ENCODE results near the gene NR1H3. TPM values are rescaled to one million over a fixed set of nuclear protein-coding genes. Genes with fewer than 3 reads are reported as not detected.

Gene NR1H3
- total RNA-seq, 1 donor from 2014 or later, result 61.2 TPM

DNA sequence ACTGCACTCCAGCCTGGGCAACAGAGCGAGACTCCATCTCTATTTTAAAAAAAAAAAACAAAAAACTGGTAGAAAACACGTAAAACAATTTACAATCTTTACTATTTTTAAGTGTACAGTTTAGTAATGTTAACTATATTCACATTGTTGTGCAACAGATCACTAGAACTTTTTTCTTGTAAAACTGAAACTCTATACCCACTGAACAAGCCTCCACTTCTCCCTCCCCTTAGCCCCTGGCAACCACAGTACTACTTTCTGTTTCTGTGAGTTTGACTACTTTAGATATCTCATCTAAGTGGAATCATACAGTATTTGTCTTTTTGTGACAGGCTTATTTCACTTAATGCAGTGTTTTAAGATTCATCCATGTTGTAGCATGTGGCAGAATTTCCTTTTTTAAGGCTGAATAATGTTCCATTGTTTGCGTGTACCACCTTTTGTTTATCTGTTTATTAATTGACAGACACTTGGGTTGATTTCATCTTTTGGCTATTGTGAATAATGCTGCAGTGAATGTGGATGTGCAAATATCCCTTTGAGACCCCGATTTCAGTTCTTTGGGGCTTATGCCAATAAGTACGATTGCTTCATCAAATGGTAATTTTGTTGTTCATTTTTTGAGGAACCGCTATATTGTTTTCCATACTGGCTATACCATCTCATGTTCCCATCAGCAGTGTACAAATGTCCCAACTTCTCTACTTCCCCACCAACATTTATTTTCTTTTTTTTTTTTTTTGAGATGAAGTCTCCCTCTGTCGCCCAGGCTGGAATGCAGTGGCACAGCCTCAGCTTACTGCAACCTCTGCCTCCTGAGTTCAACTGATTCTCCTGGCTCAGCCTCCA lies 32.0 kb upstream of the NR1H3 start:
- no peak overlapping the region for H3K4me3 Mint-ChIP-seq (ENCODE audit: unreplicated experiment)
- peak overlapping the region; percentile 27 for H3K27ac Mint-ChIP-seq (ENCODE audit: unreplicated experiment)
- TF ChIP-seq CTCF (IDR thresholded peaks at IDR 0.05; ENCODE audit: unreplicated experiment), result no peak
- H3K9me3 Mint-ChIP-seq (ENCODE audit: unreplicated experiment), result no peaks in the 10 kb centered on the region
- peaks cover 5% of the 10 kb centered on the region for H3K27me3 Mint-ChIP-seq (ENCODE audit: unreplicated experiment)
- H3K4me1 Mint-ChIP-seq (ENCODE audit: unreplicated experiment), result no peaks in the 10 kb centered on the region
- DNase-seq (ENCODE audit: low spot score), result no peak
- H3K36me3 Mint-ChIP-seq (ENCODE audit: low read depth, unreplicated experiment), result peaks cover 18% of the 10 kb centered on the region

GRCh38 chr11:47229161-47229560 lies 28.6 kb upstream of the NR1H3 start:
- Mint-ChIP-seq H3K9me3 (ENCODE audit: unreplicated experiment) (no peaks in the 10 kb centered on the region), H3K27ac (ENCODE audit: unreplicated experiment) (no peak overlapping the region), H3K4me3 (ENCODE audit: unreplicated experiment) (peak overlapping the region; percentile 33), H3K36me3 (ENCODE audit: low read depth, unreplicated experiment) (peaks cover 18% of the 10 kb centered on the region), H3K27me3 (ENCODE audit: unreplicated experiment) (peaks cover 5% of the 10 kb centered on the region), H3K4me1 (ENCODE audit: unreplicated experiment) (no peaks in the 10 kb centered on the region)
- TF ChIP-seq CTCF (IDR thresholded peaks at IDR 0.05; ENCODE audit: unreplicated experiment), result no peak
- no peak for DNase-seq (ENCODE audit: low spot score)

DNA sequence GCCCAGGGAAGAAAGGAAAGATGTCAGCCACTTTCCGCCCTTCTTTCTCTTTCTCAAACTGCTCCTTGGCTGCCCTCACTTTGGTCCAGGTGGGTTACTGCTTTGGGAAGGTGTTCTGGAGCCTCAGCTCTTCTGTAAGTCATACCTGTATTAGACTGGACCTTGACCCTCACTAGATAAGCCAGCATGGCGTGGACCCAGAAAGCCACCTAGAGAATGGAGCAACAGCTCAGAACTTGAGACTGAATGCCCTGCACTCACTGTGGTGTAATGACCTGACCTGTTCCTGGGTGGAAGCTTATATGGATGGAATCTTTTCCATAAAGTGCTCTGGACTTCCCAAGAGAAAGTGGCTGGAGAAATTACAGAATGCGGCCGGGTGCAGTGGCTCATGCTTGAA lies 24.7 kb upstream of the NR1H3 start:
- H3K36me3 Mint-ChIP-seq (ENCODE audit: low read depth, unreplicated experiment), result peaks cover 20% of the 10 kb centered on the region
- no peak for TF ChIP-seq CTCF (IDR thresholded peaks at IDR 0.05; ENCODE audit: unreplicated experiment)
- peaks cover 4% of the 10 kb centered on the region for H3K27me3 Mint-ChIP-seq (ENCODE audit: unreplicated experiment)
- no peaks in the 10 kb centered on the region for H3K9me3 Mint-ChIP-seq (ENCODE audit: unreplicated experiment)
- H3K4me1 Mint-ChIP-seq (ENCODE audit: unreplicated experiment), result peaks cover 13% of the 10 kb centered on the region
- no peak overlapping the region for H3K4me3 Mint-ChIP-seq (ENCODE audit: unreplicated experiment)
- H3K27ac Mint-ChIP-seq (ENCODE audit: unreplicated experiment), result no peak overlapping the region
- DNase-seq (ENCODE audit: low spot score), result no peak

DNA sequence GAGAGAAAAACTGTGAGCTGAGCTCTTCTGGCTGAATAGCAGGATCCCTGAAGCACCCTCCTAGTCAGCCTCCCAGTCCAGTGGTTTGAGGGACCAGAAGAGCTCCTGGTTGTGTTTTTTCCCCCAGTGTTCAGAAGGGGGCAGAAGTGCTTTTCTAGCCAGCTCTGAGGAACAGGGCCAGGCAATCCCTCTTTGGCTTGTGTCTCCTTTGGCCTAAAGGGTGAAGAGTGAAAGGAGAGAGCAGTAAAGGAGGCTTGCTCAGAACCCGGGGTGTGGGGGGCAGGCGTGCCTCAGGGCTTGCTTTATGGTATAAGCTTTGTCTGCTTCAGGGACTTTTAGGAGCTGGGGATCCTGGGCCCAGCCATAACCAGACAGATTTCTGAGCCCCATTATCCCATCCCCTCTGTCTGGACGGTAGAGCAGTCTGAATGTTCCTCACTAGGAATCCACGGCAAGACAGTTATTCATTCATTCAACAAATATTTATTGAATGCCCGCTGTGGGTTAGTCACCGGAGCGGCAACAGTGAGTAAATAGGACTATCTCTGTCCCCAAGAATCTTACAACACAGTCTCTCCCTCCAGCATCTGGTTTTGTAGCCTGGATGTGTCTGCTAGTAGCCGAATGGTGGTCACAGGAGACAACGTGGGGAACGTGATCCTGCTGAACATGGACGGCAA lies 23.7 kb upstream of the NR1H3 start:
- DNase-seq (ENCODE audit: low spot score), result peak; percentile 27
- Mint-ChIP-seq H3K4me1 (ENCODE audit: unreplicated experiment) (peaks cover 13% of the 10 kb centered on the region), H3K36me3 (ENCODE audit: low read depth, unreplicated experiment) (peaks cover 15% of the 10 kb centered on the region), H3K27ac (ENCODE audit: unreplicated experiment) (no peak overlapping the region), H3K9me3 (ENCODE audit: unreplicated experiment) (no peaks in the 10 kb centered on the region), H3K27me3 (ENCODE audit: unreplicated experiment) (peaks cover 6% of the 10 kb centered on the region), H3K4me3 (ENCODE audit: unreplicated experiment) (no peak overlapping the region)
- no peak for TF ChIP-seq CTCF (IDR thresholded peaks at IDR 0.05; ENCODE audit: unreplicated experiment)

- peaks cover 4% of the 10 kb centered on the region for H3K27me3 Mint-ChIP-seq (ENCODE audit: unreplicated experiment)
- peaks cover 15% of the 10 kb centered on the region for H3K36me3 Mint-ChIP-seq (ENCODE audit: low read depth, unreplicated experiment)
- H3K4me3 Mint-ChIP-seq (ENCODE audit: unreplicated experiment), result peak overlapping the region; percentile 23
- peaks cover 13% of the 10 kb centered on the region for H3K4me1 Mint-ChIP-seq (ENCODE audit: unreplicated experiment)
- no peak for TF ChIP-seq CTCF (IDR thresholded peaks at IDR 0.05; ENCODE audit: unreplicated experiment)
- no peak for DNase-seq (ENCODE audit: low spot score)
- H3K9me3 Mint-ChIP-seq (ENCODE audit: unreplicated experiment), result no peaks in the 10 kb centered on the region
- H3K27ac Mint-ChIP-seq (ENCODE audit: unreplicated experiment), result no peak overlapping the region
Observed at GRCh38 chr11:47234669-47235100, 23.1 kb upstream of the NR1H3 start.
